ENCODE data around the gene MOB3B.

The MOB3B gene

DNA sequence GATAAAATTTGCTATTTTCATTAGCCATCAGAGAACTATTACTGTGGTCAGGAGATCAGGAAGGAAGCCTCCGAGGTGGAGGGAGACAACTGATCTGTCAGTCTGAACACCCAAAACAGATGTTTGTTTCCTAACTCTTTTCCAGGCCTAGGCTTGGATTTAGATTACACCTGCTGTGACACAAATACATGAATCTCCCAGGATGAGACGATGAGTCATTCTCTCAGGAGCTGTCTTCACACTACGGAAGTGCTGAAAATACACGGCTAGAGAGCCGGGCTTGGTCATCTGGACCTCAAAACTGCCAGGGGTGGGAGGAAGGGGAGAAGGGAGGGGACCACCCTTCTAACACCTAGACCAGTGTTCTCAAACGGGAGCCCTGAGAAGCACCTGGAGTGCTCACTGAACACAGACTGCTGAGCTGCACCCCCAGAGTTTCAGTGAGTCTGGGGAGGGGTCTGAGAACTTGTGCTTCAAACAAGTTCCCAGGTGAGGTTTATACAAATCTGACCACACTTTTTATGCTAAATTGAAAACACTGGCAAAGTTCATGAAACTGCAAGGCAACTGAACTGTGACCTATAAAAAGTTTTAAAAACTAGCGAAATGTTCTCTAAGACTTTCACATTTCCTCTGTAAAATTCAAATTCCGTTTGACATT lies 152.3 kb downstream of the MOB3B start:
- no peaks in the 10 kb centered on the region for H3K27me3 ChIP-seq (ENCODE audit: insufficient read depth, low read length)
- H3K4me1 ChIP-seq (ENCODE audit: insufficient read depth, low read length, severe bottlenecking), result no peaks in the 10 kb centered on the region
- no peak overlapping the region for H3K4me2 ChIP-seq (ENCODE audit: low read length)
- H3K36me3 ChIP-seq (ENCODE audit: insufficient read depth, low read length), result no peaks in the 10 kb centered on the region
- no peak overlapping the region for H3K27ac ChIP-seq (ENCODE audit: low read depth, low read length, poor library complexity, severe bottlenecking)
- H4K20me1 ChIP-seq (ENCODE audit: insufficient read depth, low read length), result no peaks in the 10 kb centered on the region
- H3K4me3 ChIP-seq (ENCODE audit: low read depth, low read length, poor library complexity, severe bottlenecking), result no peak overlapping the region
- H3K9me3 ChIP-seq (ENCODE audit: low read length), result no peaks in the 10 kb centered on the region
- no peaks in the 10 kb centered on the region for H3F3A ChIP-seq (ENCODE audit: insufficient read depth, low read length)
- no peak overlapping the region for H2AFZ ChIP-seq (ENCODE audit: low read length)
- H3K79me2 ChIP-seq (ENCODE audit: insufficient read depth, low read length), result no peaks in the 10 kb centered on the region
- TF ChIP-seq, protein P1, sequence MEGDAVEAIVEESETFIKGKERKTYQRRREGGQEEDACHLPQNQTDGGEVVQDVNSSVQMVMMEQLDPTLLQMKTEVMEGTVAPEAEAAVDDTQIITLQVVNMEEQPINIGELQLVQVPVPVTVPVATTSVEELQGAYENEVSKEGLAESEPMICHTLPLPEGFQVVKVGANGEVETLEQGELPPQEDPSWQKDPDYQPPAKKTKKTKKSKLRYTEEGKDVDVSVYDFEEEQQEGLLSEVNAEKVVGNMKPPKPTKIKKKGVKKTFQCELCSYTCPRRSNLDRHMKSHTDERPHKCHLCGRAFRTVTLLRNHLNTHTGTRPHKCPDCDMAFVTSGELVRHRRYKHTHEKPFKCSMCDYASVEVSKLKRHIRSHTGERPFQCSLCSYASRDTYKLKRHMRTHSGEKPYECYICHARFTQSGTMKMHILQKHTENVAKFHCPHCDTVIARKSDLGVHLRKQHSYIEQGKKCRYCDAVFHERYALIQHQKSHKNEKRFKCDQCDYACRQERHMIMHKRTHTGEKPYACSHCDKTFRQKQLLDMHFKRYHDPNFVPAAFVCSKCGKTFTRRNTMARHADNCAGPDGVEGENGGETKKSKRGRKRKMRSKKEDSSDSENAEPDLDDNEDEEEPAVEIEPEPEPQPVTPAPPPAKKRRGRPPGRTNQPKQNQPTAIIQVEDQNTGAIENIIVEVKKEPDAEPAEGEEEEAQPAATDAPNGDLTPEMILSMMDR (IDR thresholded peaks at IDR 0.05; ENCODE audit: low read length), result no peak
- TF ChIP-seq EZH2 (IDR thresholded peaks at IDR 0.05; ENCODE audit: borderline replicate concordance, low read length), result no peak
- no peak overlapping the region for H3K9ac ChIP-seq (ENCODE audit: low read length)
- no peaks in the 10 kb centered on the region for H3K9me2 ChIP-seq (ENCODE audit: low read depth, low read length)

GRCh38 chr9:27373851-27374250 lies 155.8 kb downstream of the MOB3B start:
- no peak overlapping the region for H3K4me2 ChIP-seq (ENCODE audit: low read length)
- H3K9ac ChIP-seq (ENCODE audit: low read length), result no peak overlapping the region
- H3K9me3 ChIP-seq (ENCODE audit: low read length), result no peaks in the 10 kb centered on the region
- no peaks in the 10 kb centered on the region for H3K36me3 ChIP-seq (ENCODE audit: insufficient read depth, low read length)
- no peaks in the 10 kb centered on the region for H3K79me2 ChIP-seq (ENCODE audit: insufficient read depth, low read length)
- TF ChIP-seq, protein P1 (IDR thresholded peaks at IDR 0.05; ENCODE audit: low read length), result no peak
- TF ChIP-seq EZH2 (IDR thresholded peaks at IDR 0.05; ENCODE audit: borderline replicate concordance, low read length), result no peak
- H4K20me1 ChIP-seq (ENCODE audit: insufficient read depth, low read length), result no peaks in the 10 kb centered on the region
- no peaks in the 10 kb centered on the region for H3K27me3 ChIP-seq (ENCODE audit: insufficient read depth, low read length)
- no peak overlapping the region for H2AFZ ChIP-seq (ENCODE audit: low read length)
- H3K4me3 ChIP-seq (ENCODE audit: low read depth, low read length, poor library complexity, severe bottlenecking), result no peak overlapping the region
- H3K4me1 ChIP-seq (ENCODE audit: insufficient read depth, low read length, severe bottlenecking), result no peaks in the 10 kb centered on the region
- no peak overlapping the region for H3K27ac ChIP-seq (ENCODE audit: low read depth, low read length, poor library complexity, severe bottlenecking)
- no peaks in the 10 kb centered on the region for H3K9me2 ChIP-seq (ENCODE audit: low read depth, low read length)
- no peaks in the 10 kb centered on the region for H3F3A ChIP-seq (ENCODE audit: insufficient read depth, low read length)

GRCh38 chr9:27372615-27373014 lies 157.0 kb downstream of the MOB3B start:
- Histone ChIP-seq H3K79me2 (ENCODE audit: insufficient read depth, low read length) (no peaks in the 10 kb centered on the region), H3K27me3 (ENCODE audit: insufficient read depth, low read length) (no peaks in the 10 kb centered on the region), H3K27ac (ENCODE audit: low read depth, low read length, poor library complexity, severe bottlenecking) (no peak overlapping the region), H4K20me1 (ENCODE audit: insufficient read depth, low read length) (no peaks in the 10 kb centered on the region), H3K4me1 (ENCODE audit: insufficient read depth, low read length, severe bottlenecking) (no peaks in the 10 kb centered on the region), H3K36me3 (ENCODE audit: insufficient read depth, low read length) (no peaks in the 10 kb centered on the region), H2AFZ (ENCODE audit: low read length) (no peak overlapping the region), H3K9ac (ENCODE audit: low read length) (no peak overlapping the region), H3K4me2 (ENCODE audit: low read length) (no peak overlapping the region), H3F3A (ENCODE audit: insufficient read depth, low read length) (no peaks in the 10 kb centered on the region), H3K4me3 (ENCODE audit: low read depth, low read length, poor library complexity, severe bottlenecking) (no peak overlapping the region), H3K9me3 (ENCODE audit: low read length) (no peaks in the 10 kb centered on the region), H3K9me2 (ENCODE audit: low read depth, low read length) (no peaks in the 10 kb centered on the region)
- TF ChIP-seq, protein P1 (IDR thresholded peaks at IDR 0.05; ENCODE audit: low read length), result no peak
- no peak for TF ChIP-seq EZH2 (IDR thresholded peaks at IDR 0.05; ENCODE audit: borderline replicate concordance, low read length)
